ENCODE results near the gene MAN1A2.
A peak's percentile ranks its signal among the peaks of the same experiment; 100 is the strongest.
"Not testable (repeated sequence)": the region's sequence is repeated elsewhere in the genome, so short reads cannot be mapped to it uniquely, and the experiment has no call there.

MAN1A2 gene

DNA sequence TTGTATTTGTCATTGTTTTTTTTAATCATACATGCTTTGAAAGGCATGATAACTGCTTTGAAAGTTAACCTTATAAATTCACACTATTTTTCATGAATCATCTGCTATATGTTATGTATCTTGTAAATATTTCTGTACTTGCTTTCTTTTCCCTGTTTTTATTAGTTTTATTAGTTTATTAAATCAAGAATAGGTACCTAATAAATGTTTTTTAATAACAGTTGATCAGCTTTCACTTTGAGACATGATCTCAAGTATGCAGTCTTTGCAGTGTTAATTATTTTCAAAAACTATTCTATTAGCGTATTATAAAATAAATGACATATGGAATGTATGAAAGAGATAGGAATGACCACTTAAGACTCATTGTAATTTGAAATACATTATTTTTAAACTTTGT lies 127.8 kb downstream of the MAN1A2 start:
- no peak for DNase-seq (ENCODE audit: low read depth)

DNA sequence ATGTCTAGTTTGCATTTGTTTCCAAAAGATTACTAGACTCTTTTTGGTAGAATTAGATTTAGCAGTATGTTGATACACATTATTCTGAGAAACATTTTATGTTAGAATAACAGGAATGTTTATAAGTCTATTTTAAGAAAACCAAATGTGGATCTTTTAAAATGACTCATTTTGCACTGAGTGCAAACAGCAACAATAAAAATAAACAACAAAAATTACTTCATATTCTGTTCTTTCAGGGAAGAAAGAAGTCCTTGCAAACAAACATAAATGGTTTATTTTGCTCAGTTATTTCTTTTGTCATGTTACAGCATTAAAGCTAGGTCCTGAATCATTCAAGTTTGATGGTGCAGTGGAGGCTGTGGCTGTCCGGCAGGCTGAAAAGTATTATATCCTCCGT lies 131.8 kb downstream of the MAN1A2 start:
- no peak for DNase-seq (ENCODE audit: low read depth)

DNA sequence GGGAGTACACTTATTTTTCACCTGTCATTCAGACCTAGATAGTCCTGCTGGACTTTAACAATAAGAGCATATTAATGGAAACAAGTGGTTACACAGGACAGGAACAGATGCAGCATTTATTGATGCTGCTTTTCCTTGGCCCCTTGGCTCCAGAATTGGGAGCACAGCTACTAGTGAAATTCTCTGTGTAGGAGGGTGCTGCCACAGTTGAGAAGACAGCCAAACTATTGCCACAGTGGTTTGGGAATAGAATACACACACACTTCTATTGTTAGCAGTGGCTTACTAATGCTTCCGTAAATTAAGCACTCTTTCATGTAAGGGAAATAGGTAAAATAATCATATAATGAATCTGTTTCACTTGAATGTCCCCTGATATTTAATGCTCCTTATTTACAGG lies 133.3 kb downstream of the MAN1A2 start:
- no peak for DNase-seq (ENCODE audit: low read depth)

DNA sequence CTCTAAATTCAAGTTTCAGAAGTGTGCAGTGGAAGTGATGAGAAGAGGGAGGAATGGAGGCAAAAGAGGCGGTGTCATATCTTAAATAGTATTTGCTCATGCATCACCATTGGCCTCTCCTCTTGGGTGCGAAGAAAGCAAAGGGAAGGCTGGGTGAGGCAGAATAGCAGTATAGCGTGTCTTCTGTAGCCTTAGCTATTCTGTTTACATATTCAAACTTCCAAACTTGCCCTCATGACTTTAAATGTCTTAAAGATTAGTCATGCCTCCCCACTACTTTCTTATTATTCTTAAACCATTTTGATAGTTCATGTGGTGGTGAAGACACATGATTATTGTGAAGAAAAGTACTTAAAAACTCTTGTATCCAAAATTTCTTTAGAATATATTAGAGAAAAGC lies 134.0 kb downstream of the MAN1A2 start:
- DNase-seq (ENCODE audit: low read depth) = peak; percentile 45

DNA sequence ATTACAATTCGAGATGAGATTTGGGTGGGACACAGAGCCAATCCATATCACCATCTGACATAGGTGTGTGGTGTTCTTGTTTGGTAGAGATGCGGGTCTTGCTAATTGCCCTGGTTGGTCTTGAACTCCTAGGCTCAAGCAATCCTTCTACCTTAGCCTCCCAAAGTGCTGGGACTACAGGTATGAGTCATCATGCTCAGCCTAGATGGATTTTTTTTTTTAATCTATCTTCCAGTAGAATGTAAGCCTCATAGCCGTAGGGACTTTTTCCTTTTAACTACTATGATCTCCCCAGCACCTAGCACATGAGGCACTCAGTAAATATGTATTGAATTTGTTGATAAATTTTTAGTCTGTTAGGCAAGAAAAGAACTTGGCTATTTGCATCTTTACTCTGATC lies 144.0 kb downstream of the MAN1A2 start:
- no peak for DNase-seq (ENCODE audit: low read depth)

DNA sequence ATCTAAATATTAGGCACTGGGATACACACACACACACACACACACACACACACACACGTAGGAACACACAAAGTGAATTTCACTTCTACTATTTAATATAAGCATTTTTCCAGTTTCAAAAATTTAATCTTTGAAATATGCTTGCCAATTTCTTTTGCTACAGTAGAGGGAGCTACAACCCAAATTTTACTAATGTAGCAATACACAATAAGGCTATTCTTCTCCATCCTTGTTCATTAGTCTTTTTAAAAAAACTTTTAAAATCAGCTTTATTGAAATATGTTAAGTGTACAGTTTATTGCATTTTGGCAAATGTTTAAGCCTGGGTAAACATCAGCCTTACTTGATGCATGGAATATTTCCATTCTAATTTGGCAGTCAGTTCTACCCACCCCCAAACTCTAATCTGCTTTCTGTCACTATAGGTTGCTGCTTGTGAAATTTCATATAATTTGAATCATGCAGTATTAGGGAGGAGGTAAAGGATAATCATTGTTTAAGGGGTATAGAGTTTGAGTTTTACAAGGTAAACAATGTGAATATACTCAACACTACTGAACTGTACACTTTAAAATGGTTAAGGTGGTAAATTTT lies 145.6 kb downstream of the MAN1A2 start:
- DNase-seq (ENCODE audit: low read depth) = peak; percentile 23

DNA sequence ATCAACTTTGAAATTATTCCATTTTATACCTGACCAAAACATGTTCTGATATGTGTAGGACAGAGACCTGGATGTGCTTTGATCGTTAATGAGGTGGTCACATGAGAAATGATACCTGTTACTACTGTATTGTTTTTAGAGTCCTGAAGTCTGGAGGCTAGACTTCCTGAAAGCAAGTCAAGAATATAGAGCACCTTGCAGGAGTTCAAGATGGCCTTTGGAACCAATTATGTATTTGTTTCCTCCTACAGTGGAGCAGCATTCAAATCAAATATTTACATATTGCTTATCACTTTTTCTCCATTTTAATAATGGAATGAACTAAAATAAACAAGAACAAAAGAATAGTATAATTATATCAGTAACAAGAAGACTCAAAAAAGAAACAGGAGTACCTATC lies 155.9 kb downstream of the MAN1A2 start:
- DNase-seq (ENCODE audit: low read depth) = no peak

DNA sequence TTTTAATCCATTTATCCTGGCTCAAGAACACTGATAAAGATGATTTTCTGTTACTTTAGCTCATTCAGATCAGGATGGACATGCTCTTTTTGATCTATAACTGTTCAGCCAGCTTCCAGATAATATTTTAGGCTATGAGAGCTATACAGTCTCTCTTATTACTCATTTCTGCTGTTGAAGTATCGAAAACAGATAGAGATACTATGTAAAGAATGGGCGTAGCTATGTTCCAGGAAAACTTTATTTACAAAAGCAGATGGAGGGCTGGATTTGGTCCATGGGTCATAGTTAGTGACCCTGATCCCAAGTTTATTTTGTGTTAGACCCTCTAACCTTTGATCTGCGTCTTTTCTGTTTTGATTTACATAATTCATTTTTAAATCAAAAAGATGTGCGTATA lies 159.8 kb downstream of the MAN1A2 start:
- DNase-seq (ENCODE audit: low read depth) = no peak

DNA sequence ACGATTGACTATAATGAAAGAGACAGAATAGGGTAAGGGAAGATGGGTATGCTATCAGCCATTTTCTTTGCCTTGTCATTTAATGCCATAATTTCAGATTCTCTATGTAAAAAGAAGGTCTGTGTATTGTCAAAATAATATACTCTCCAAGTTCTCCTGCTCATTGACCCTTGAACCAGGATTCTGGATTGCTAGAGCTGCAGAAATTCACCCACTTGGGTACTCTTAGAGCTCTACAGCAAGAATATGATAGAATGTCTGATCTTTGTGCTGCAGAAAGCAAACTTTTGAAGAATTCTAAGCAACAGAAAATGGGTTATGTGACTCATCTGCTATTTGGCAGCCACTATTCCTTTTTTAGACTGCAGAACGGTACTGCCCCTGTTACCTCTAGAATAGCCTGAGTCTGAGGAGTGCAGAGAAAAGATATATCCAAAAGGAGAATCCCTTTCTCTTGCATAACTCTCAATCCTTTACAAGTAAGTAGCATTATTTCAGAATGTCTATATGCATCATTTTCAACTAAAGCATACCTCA lies 160.4 kb downstream of the MAN1A2 start:
- DNase-seq (ENCODE audit: low read depth) = no peak

DNA sequence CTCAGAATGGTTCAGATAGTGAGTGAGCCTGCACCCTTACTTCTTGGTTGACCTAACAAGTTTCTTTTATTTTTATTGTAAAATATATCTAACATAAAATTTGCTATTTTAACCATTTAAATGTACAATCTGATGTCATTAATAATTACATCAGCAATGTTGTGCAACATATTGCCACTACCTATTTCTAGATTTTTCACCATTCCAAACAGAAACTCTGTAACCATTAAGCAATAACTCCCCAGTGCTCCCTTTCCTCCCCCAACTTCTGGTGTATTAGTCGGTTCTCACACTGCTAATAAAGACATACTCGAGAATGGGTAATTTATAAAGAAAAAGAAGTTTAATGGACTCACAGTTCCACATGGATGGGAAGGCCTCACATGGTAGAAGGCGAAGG lies 162.4 kb downstream of the MAN1A2 start:
- DNase-seq (ENCODE audit: low read depth) = no peak

DNA sequence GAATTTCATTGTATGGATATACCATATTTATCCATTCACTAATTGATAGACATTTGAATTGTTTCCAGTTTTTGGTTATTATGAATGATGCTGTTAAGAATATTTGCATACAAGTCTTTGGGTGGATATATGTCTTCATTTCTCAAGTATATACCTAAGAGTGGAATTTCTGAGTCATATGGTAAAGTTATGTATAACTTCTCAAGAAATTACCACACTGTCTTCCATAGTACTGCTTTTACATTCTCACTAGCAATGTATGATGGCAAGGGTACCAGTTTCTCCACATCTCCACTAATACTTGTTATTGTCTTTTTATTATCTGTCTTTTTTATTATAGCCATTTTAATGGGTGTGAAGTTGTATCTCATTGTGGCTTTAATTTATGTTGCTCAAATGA lies 164.0 kb downstream of the MAN1A2 start:
- DNase-seq (ENCODE audit: low read depth) = no peak

DNA sequence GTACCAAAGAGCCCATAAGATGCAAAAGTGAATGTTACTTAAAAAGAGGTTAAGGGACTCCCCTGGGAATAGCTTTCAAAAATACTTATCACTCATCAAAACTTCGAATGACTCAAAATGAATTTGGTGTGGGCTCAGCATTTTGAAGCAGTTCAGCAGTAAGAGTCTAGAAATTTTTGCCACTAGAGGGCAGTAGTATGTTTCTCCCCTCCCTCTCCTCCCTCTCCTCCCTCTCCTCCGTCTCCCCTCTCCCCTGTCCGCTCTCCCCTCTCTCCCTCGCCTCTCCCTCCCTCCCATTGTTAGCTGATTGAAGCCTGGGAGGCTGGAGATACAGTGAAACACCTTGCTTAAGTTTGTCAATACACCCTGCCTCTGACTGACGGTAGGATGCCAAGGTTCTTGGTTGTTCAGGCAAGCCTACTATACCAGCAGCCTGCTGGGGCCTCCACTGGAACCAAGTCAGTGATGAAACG lies 167.8 kb downstream of the MAN1A2 start:
- peak; percentile 68 for DNase-seq (ENCODE audit: low read depth)

DNA sequence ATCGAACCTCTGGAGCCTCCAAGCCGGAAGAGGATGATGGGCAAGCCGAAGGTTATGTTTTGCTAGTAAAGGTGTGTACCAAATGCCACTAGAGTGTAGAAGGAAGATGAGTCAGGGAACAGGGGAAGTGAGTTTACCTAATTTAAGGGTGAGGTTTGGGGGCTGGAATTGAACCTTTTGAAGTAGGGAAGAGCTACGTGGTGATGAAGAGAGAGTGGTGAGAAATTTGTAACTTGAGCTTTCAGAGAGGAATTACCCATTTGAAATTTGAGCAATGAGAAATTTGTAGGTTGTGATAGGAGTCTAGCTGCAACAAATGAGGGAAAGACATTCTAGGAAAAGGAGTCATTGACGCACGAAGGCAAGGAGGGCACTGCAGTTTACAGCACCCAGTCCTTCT lies 168.6 kb downstream of the MAN1A2 start:
- DNase-seq (ENCODE audit: low read depth) = no peak

DNA sequence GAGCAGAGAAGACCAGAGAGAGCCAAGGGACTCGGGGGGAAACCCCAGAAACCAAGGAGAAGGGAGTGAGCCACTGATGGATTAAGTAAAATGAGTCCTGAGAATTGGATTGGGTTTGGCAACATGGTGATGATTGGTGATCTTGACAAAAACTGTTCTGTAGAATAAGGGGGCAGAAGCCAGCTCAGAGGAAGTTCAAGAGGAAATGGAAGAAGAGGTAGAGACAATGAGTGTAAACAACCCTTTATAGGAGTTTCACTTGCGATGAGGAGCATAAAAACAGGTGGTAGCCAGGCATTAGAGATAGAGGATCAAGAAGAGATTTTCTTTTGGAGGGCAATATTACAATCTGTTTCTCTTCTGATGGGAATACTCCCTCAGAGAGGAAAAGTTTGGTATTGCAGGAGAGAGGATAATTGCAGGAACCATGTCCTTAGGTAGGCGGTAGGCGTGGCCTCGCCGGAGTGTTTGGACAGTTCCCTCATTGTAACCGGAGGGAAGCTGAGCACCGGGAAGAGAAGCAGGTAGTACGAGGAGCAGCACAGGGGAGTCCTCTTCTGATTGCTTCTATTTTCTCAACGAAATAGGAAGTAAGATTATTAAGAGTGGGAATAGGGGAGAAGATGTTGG lies 170.2 kb downstream of the MAN1A2 start:
- DNase-seq (ENCODE audit: low read depth) = no peak

DNA sequence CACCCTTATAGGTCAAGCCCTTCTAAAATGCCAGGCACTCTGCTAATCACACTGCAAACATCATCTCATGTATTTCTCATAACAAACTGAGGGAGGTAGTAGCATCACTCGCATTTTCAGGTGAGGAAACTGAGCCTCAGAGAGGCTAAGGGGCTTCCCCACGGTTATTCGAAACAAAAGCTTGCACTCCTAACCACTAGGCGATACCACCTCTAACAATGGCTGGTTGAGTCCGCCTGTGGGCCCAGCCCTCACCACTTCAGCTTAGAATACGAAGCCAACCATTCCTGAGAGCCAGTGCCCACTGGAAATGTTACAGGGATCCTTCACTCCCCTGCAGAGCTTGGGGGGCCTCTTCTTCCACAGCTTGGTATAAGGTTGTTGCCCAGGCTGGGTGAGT lies 173.3 kb downstream of the MAN1A2 start:
- DNase-seq (ENCODE audit: low read depth) = no peak

DNA sequence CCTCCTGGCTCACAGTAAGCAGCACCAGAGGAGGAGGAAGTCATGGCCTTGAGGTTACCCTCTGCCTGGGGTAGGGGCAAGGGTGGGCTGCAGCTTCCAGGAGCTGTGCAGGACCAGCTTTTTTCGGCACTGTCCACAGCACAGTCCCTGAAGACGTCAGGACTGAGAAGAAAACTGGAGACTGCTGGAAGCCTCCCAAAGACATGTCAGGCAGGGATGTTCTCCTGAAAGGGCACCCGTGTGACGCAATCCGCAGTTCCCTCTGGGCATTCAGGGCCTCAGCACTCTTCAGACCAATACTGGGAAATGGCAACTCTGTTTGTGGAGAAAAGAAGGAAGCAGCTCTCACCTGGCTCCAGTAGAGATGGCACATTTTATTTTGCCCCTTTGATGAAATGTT lies 173.8 kb downstream of the MAN1A2 start:
- peak; percentile 60 for DNase-seq (ENCODE audit: low read depth)

DNA sequence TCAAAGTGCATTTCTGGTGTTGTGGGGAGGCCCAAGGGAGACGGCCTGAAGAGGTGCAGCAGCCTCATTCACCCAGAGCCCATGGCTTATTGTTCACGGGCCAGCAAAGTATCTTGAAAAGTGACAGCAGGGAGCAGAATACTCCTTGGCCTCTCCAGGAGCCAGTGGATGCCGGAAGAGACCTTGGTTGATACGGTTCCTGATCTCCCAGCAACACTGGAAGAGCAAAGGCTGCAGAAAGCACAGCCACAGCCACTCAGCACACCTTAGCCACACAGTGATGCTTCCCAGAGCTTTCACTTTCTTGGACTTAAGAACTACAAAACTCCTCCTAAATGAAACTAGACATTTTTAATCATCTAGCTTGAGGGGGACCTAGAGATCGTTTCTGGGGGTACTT lies 174.3 kb downstream of the MAN1A2 start:
- no peak for DNase-seq (ENCODE audit: low read depth)

DNA sequence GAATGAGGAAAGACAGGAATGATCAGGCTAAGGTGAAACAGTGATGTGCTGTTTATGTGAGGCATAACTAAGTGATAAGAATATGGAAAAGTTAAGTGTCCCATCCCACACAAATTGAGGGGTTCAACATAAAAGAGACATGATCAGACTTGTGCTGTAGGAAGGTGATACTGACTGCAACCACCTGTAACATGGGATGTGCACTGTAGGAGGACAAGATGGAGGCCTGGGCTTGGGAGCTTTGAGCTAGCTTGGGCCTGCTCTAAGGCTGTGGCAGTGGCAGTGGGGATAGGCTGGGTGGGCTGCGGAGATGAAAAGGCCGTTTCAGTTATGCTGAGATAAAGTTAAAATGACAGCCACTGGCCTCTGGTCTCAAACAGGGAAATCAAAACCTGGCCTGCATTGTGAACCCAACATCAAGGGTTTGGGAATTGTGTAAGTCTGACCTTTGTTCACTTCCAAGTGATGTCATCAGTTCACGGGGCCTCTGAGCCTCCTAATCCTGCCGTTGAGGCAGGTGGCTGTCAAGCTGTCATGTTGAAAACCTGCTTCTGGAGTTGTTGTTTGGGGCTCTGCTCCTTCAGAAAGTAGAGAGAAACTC lies 177.4 kb downstream of the MAN1A2 start:
- DNase-seq (ENCODE audit: low read depth) = no peak

DNA sequence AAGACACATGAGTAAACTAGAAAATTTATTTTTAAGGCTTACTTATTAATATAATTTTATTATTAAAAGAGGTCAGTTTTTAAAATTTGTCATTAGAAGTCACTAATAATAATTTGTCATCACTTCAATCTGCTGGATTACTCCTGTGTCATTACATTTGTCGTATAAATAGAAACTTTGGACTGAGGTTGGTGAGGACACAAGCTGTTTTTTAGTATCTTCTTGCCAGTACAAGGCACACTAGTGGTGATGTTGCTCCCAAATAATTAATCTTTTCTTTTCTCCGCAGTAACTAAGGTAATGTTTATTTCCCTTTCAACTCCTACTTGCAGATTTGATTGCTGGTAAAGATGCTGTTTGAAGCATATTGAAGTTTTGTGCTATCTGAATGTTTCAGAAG lies 179.2 kb downstream of the MAN1A2 start:
- no peak for DNase-seq (ENCODE audit: low read depth)

DNA sequence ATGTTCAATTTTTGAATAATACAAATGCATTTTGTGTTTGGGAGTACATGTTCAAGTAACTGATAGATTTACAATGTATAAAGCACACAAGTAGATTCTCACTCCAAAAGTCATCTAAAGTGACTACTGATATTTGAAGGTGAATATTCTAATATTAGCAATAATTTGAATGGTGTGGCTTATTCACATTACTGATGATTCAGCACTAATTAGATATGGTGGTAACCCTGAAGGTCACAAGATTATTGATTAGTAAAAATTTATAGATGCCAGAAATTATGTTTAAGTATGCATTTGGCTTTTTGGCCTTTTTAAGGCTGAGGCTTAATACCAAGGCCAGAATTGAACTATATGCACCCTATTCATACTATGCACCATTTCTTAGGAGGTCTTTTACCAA lies 186.2 kb downstream of the MAN1A2 start:
- no peak for DNase-seq (ENCODE audit: low read depth)

DNA sequence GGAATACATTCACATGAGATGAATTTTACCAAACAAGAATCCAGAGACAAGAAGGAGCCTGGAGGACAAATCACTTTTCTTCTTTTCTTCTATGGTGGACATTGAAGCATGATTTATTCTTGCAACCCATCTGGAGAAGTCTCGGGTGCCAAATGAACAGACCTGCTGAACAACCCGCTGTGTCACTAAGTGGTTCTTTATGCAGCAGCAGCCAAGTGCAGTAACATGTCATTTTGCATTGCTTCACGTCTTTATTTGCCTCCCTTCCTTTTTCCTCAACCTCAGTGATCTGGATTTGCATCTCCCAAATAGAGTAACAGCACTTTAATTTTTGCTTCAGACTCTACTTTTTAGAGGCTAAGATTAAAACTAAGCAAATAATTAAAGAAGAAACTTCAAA lies 188.6 kb downstream of the MAN1A2 start:
- DNase-seq (ENCODE audit: low read depth) = no peak

DNA sequence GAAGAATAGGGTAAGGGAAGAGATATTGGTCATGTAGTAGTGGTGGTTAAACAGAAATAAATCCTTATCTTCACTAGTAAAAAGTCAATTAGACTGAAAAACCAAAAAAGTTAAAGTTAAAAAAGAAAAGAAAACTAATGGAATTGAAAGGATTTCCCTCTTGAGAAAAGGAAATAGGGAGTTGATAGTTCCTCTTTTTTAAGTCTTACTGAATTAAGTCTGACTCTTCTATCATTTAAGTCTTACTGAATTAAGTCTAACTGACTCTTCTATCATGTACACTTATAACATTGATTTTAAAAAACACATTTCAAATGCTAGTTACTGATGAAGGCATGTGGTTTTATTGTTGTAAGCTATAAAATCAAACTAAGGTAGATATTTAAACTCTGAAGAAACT lies 189.1 kb downstream of the MAN1A2 start:
- DNase-seq (ENCODE audit: low read depth) = no peak

DNA sequence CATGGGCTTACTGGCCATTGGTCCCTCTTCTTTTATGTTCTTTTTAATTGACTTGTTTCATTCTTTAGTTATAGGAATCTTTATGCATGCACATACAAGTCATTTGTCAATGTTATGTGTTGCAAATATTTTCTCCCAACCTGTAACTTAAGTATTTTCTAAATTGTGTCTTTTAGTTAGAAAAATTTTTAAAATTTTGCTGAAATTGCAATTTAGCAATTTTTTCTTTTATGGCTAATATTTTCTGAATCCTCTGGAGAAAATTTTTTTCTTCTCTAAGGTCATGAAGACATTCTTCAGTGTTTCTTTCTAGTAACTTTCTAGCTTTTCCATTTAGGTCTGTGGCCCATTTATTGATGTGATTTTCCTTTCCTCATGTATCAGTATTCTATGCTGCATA lies 189.7 kb downstream of the MAN1A2 start:
- DNase-seq (ENCODE audit: low read depth) = no peak

DNA sequence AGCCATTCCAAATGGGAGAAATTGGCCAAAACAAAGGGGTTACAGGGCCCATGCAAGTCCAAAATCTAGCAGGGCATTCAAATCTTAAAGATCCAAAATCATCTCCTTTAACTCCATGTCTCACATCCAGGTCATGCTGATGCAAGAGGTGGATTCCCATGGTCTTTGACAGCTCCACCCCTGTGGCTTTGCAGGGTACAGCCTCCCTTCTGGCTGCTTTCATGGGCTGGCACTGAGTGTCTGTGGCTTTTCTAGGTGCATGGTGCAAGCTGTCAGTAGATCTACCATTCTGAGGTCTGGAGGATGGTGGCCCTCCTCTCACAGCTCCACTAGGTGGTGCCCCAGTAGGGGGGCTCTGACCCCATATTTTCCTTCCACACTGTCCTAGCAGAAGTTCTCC lies 191.2 kb downstream of the MAN1A2 start:
- DNase-seq (ENCODE audit: low read depth) = not testable (repeated sequence)

Data from amniotic epithelial cell (primary cell).